GM19023 (cell line): ENCODE results near the gene CDSN.
A peak's percentile ranks its signal among the peaks of the same experiment; 100 is the strongest.
"Not testable (repeated sequence)": the region's sequence is repeated elsewhere in the genome, so short reads cannot be mapped to it uniquely, and the experiment has no call there.

Experiments used
- ATAC-seq: cut with Tn5 transposase; IDR thresholded peaks from one replicate; pipeline ENCODE4 v1.9.1; 2021; ENCODE audit warnings: mild to moderate bottlenecking, moderate library complexity; ENCODE audit not compliant: unreplicated experiment

CDSN gene

DNA sequence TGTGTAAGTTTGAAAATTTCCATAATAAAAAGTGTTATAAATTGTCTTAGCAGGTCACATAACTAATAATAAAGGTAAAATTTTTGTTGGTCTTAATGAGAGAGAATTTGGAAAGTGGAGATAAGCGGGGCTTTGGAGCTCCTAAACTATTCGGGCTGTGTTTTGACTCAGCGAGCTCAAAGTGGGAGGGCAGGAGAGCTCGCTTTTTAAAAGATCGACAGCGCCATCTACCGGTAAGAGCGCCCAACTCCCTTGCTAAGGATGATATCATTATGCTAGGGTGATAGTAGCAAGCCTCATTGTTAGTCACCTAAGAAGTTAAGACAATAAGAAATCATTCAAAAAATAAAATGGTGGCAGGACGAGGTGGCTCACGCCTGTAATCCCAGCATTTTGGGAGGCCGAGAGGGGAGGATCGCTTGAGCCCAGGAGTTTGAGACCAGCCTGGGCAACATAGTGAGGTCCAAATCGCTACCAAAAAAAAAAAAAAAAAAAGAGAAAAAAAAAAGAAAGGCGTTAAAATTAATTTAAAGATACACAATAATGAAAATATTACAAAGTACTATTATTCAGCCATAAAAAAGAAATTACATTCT, 32.7 kb downstream of the CDSN start:
- peak; percentile 57 for ATAC-seq

DNA sequence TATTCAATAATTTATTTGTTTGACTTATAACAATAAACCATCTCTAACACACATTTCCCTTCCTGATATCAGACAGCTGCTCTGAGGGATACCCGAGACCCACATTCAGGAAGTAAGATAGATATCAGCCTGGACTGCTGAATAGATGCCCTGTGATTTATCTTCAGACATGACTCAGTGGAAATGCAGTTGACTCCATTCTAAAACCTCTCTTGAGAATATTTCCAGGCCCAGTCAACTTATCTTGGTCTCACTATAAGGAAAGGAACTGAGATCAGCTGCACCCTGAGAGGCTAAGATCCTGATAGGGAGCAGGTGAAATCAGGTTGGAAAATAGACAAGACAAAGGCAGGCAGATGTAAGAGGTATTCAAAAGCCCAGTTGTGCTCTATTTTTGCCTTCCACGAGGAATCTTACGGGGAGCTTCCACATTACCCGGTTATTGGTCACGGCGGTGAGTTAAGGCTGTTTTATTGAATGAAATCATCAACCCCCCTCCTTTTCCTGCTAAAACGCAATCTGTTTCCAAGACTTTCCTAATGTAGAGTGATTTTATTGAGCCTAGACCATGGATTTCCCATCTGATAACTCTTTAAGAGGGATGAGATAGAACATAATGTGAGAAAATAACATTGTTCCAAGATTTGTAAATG, 33.3 kb downstream of the CDSN start:
- no peak for ATAC-seq

- no peak for ATAC-seq
Observed at GRCh38 chr6:31083742-31084354, 36.4 kb downstream of the CDSN start.

DNA sequence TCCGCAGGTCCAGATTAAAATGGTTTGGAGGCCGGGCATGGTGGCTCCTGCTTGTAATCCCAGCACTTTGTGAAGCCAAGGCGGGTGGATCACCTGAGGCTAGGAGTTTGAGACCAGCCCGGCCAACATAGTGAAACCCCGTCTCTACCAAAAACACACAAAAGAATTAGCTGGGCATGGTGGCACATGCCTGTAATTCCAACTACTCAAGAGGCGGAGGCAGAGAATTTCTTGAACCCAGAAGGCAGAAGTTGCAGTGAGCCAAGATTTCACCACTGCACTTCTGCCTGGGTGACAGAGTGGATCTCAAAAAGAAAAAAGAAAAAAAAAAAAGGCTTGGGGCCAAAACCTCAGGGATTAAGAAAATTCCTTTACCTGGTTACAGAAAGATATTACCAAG, 38.4 kb downstream of the CDSN start:
- ATAC-seq, result no peak

DNA sequence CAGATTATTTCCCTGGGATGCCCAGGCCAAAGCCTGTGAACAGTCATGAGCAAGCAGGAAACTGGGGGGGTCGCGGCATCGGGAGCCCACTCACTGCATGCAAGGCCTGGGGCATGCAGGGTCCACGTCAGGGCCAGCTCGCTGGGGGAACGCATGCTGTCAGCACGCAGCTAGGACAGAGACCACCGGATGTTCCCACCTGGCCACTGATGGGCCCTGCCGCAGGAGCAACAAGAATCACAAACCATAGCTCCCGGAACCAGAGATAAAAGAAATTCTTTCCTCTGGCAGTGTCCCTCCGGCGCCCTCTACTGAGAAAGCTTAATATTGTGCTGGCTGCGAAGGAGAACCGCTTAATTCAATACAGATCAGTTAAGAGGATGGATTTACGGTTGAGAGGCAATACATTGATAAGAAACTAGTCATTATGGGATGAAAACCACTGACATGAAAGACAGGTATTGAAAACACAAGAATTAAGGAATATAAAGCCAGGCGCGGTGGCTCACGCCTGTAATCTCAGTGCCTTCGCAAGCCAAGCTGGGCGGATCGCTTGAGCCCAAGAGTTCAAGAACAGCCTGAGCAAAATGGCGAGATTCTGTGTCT, 40.5 kb downstream of the CDSN start:
- ATAC-seq, result no peak

GRCh38 chr6:31076611-31077010, 43.6 kb downstream of the CDSN start:
- no peak for ATAC-seq

- no peak for ATAC-seq
Observed at GRCh38 chr6:31075528-31075927, 44.7 kb downstream of the CDSN start.

DNA sequence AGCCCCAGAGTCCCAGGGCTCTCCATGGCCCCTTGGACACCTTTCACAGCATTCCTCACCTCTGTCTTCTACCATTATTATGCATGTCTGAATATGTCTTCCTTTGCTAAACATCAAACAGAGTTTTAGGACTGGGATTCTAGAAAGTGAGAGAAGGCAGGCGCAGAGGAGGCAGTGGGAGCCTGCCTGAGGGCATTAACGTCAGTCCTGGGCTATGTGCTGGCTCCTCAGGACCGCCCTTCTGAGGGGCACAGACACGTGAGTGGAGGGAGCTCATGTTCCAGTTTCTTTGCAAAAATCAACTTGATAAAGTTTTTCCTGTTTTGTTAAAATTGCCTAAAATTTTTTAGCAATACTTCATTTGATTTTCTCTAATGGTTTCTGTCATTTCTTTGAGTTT, 45.8 kb downstream of the CDSN start:
- ATAC-seq, result no peak

- ATAC-seq, result no peak
Observed at GRCh38 chr6:31070711-31071197, 49.5 kb downstream of the CDSN start.

- ATAC-seq, result no peak
Observed at GRCh38 chr6:31068669-31069340, 51.4 kb downstream of the CDSN start.

DNA sequence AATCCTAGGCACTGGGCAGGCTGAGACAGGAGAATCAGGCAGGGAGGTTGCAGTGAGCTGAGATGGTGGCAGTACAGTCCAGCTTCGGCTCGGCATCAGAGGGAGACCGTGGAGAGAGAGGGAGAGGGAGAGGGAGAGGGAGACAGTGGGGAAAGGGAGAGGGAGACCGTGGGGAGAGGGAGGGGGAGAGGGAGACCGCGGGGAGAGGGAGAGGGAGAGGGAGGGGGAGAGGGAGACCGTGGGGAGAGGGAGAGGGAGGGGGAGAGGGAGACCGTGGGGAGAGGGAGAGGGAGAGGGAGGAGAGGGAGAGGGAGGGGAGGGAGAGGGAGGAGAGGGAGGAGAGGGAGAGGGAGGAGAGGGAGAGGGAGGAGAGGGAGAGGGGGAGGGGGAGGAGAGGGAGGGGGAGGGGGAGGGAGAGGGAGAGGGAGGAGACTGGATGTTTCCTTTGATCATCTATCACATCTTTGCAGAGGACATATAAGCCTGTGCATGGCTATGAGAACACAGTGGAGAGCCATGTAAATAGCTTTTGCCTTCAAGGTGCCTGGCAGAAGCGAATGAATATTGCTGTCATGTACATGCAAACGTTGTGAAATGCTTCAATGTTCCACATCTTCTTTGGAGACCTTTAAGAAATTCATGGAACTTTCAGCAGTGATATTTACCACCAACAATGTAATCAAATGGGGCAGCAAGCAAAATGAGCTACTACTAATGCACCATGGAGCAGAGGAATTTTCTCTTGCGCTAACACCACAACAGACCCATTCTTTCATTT, 52.2 kb downstream of the CDSN start:
- not testable (repeated sequence) for ATAC-seq

- not testable (repeated sequence) for ATAC-seq
Observed at GRCh38 chr6:31067028-31067427, 53.2 kb downstream of the CDSN start.

- ATAC-seq, result no peak
Observed at GRCh38 chr6:31065556-31065955, 54.7 kb downstream of the CDSN start.
